Measurements from ENCODE around the gene STRADA.

DNA sequence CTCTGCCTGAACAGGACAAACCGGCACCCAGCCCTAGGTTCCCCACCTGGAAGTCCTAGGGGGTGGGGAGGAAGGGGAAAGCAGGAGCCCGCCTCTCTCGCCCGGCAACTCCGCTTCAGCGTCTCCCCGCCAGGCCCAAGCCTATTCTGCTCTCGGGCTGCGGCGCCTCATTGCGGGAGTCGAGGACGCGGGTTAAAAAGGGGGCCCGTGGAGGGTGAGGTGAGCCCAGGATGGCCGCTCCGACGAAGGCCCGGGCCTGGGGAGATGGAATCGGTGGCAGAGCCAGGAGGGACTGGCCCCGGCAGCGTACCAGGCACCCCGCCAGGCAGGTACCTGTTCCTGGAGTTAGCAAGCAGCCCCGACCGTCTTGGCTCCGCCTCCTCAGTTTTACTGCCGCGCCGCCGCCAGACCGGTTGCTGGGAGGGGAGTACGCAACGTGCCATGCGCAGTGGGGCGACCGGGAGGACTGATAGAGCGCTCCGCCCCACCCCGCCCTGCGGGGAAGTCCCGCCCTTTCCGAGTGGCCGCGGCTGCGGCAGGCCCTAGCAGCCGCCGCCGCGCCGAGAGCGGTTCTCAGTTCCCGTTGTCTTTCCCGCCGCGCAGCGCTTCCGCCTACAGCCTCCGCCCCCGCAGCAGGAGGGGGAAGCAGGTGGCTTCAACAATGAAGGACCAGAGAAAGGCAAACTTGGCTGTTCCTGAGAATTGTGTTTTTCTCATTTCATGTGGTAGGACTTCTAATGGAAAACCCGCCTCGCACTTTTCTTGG lies at the start of gene STRADA:
- TF ChIP-seq ZNF668 (CRISPR knock-in tag; IDR thresholded peaks at IDR 0.05) (no peak), MAFK (IDR thresholded peaks at IDR 0.05; ENCODE audit: low read length) (no peak), POLR2A (conservative IDR thresholded peaks at IDR 0.05) (peak; percentile 88)

Data from K562 (cell line).